H1 (cell line): ENCODE results near the gene S1PR2. TPM values are rescaled to one million over a fixed set of nuclear protein-coding genes. Genes with fewer than 3 reads are reported as not detected.
A peak's percentile ranks its signal among the peaks of the same experiment; 100 is the strongest.

Source experiments
- EP300 ChIP-seq, 2 experiments: IDR thresholded peaks; 1 replicate in 1 of 2; 2 replicates in 1 of 2; pipeline ENCODE4 v1.6.1; 2011 to 2012; ENCODE audit warnings: low read depth in 2 of 2, low read length in 2 of 2, mild to moderate bottlenecking in 2 of 2, borderline replicate concordance in 1 of 2, inconsistent platforms in 1 of 2, moderate library complexity in 1 of 2
- FOSL1 ChIP-seq: IDR thresholded peaks from 2 replicates; pipeline ENCODE4 v1.6.1; 2011; ENCODE audit warnings: mild to moderate bottlenecking, low read depth, low read length, moderate library complexity; ENCODE audit not compliant: insufficient read depth
- RAD21 ChIP-seq, 2 experiments: IDR thresholded peaks in 1 of 2; conservative IDR thresholded peaks in 1 of 2; 2 replicates each; pipeline ENCODE4 v1.6.1; 2011; ENCODE audit warnings: low read depth in 2 of 2, low read length in 2 of 2, improper control_type of control experiment in 1 of 2, inconsistent platforms in 1 of 2, mild to moderate bottlenecking in 1 of 2, moderate library complexity in 1 of 2
- polyA plus RNA-seq, 7 experiments: library from polyadenylated mRNA; depleted of rRNA in 3 of 7; stranded (reverse) in 5 of 7; unstranded in 2 of 7; fragments of >200 nt in 5 of 7; fragments of 200-250 nt in 2 of 7; gene quantifications; 1 replicate in 5 of 7; 2 replicates in 1 of 7; 4 replicates in 1 of 7; pipeline versions ENCODE4 v1.2.1 to v1.2.3, GENCODE V29; 2011 to 2013; ENCODE audit warnings: missing spikeins in 2 of 7, mixed read lengths in 2 of 7
- total RNA-seq: library from RNA; stranded (reverse); fragmentation: NEBNext Ultra II Directional; extraction: Animal tissue kit (Norgen Biotek cat#: 25700); gene quantifications from 2 replicates; pipeline ENCODE4 v1.2.1, GENCODE V29; 2021

S1PR2 gene
- total and polyA plus RNA-seq, 2 of the 8 experiments (the other 6 are each of a cell fraction or from before 2014, with no cell fraction given) = 17.5 to 19.4 TPM

DNA sequence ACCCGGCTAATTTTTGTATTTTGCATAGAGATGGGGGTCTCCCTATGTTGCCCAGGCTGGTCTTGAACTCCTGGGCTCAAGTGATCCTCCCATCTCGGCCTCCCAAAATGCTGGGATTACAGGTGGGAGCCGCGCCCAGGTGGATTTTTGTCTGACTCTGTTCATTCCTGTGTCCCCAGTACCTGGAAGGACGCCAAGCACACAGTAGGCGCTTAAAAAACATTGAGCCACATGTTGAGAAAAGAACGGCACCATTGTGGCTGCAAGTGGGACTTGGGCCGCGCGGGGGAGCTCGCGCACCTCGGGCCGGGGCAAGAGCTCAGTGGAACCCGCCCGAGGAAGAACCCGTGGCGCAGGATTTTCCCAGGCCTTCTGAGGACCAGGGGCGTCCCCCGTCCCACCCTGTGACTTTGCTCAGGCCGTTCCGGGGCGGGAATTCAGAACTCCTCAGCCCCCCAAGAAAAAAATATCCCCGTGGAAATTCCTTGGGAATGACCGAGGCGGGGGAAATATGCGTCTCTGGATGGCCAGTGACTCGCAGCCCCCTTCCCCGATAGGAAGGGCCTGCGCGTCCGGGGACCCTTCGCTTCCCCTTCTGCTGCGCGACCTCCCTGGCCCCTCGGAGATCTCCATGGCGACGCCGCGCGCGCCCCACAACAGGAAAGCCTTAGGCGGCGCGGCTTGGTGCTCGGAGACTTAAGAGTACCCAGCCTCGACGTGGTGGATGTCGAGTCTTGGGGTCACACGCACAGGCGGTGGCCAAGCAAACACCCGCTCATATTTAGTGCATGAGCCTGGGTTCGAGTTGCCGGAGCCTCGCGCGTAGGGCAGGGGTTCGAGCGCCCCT lies 38.4 kb upstream of the S1PR2 start (continued):
- TF ChIP-seq RAD21 (IDR thresholded peaks at IDR 0.05 in 1 of 2, conservative IDR thresholded peaks at IDR 0.05 in 1 of 2; ENCODE audit: low read depth in 2 of 2, low read length in 2 of 2) (peak; percentile 94 to 97), EP300 (IDR thresholded peaks at IDR 0.05; ENCODE audit: borderline replicate concordance in 1 of 2, low read depth in 2 of 2, low read length in 2 of 2) (no peak; a peak in 1 of 3 replicates), FOSL1 (no peak)
